ENCODE results near the gene MMP20.

The MMP20 gene

DNA sequence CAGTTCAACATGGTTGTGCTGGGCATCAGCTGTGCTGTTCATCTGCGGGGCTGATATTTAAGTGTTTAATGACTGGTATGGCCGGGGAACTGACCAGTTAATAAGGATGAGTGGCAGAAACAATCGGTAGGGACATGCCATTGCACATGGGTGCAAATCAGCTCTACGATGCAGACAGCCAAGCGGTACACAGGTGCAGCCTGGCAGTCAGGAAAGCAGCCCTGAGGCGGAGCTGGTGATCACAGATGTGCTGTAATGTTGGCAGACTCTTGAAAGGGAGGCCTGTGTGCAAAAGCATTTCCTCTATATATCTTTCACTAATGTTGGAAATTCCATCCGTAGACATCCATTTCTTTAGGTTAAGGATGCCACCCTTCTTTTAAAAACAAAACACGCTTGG is 1.1 kb downstream of the MMP20 start:
- H3K4me3 ChIP-seq (ENCODE audit: low read depth, low read length) = no peak overlapping the region
- no peak for DNase-seq (ENCODE audit: low read depth)
- TF ChIP-seq, protein P1, sequence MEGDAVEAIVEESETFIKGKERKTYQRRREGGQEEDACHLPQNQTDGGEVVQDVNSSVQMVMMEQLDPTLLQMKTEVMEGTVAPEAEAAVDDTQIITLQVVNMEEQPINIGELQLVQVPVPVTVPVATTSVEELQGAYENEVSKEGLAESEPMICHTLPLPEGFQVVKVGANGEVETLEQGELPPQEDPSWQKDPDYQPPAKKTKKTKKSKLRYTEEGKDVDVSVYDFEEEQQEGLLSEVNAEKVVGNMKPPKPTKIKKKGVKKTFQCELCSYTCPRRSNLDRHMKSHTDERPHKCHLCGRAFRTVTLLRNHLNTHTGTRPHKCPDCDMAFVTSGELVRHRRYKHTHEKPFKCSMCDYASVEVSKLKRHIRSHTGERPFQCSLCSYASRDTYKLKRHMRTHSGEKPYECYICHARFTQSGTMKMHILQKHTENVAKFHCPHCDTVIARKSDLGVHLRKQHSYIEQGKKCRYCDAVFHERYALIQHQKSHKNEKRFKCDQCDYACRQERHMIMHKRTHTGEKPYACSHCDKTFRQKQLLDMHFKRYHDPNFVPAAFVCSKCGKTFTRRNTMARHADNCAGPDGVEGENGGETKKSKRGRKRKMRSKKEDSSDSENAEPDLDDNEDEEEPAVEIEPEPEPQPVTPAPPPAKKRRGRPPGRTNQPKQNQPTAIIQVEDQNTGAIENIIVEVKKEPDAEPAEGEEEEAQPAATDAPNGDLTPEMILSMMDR (IDR thresholded peaks at IDR 0.05; ENCODE audit: control insufficient read depth, extremely low read depth, insufficient read depth) = no peak

DNA sequence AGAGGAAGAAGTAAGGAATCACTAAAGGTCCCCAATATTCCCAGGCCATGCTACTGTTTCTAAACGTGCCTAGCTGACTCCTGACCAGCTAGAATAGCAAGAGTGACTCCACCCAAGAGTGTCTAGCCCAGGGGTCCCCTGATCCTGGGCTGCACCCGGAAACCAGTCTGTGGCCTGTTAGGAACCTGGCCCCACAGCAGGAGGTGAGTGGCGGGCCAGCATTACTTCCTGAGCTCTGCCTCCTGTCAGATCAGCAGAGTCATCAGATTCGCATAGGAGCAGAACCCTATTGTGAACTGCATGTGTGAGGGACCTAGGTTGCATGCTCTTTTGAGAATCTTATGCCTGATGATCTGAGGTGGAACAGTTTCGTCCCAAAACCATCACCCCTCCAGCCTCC is 2.0 kb downstream of the MMP20 start:
- no peak for DNase-seq (ENCODE audit: low read depth)
- TF ChIP-seq, protein P1 (IDR thresholded peaks at IDR 0.05; ENCODE audit: control insufficient read depth, extremely low read depth, insufficient read depth) = no peak
- no peak overlapping the region for H3K4me3 ChIP-seq (ENCODE audit: low read depth, low read length)

DNA sequence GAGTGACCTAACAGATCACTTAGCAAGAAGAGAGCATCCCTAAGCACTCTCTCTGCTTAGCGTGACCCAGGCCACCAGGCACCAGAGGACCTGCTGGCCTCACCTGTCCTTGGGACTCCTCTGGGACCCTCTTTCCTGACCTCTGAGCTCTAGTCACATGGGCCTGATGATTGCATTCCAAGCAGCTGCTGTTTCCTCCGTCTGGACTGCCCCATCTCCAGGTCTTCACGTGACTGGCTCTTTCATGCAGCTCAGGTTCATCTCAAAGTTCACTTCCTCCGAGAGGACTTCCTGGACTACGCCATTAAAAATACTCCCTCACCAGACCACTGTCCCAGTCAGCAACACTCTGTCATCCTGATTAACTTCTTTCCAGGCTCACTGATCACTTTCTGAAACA is 2.9 kb downstream of the MMP20 start:
- no peak for DNase-seq (ENCODE audit: low read depth)
- TF ChIP-seq, protein P1 (IDR thresholded peaks at IDR 0.05; ENCODE audit: control insufficient read depth, extremely low read depth, insufficient read depth) = no peak
- no peak overlapping the region for H3K4me3 ChIP-seq (ENCODE audit: low read depth, low read length)

DNA sequence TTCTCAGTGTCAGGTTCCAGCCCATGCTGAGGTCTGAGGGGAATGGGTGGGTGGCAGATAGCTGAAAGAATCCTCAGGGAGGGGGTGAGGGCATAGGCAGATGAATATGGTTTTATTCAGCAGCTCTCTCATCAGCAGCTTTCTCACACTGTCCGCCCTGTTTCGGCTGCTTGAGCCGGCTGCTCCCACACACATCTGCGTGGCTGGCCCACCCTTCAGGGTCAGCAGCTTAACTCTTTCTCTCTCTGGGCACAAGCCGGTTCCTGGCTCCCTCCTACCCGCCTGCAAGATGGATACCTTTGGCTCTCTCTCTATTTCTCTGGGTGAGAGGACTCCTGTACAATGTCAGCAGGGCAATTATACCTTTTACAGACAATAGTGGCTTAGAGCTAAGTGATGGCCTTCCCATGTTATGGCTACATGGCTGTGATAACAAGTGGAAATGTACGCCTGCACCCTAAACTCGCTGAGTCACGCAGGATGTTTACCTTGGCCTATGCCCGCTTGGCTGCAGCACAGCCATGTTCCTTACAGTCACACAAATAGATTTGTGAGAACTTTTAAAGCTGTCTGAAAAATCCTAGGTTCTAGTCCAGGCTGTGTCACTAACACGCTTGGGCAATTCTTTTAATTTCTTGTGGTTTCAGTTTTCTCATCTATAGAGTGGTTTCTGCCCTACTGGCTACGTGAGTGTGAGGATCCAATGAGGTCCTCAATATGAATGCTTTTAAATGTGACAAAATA is 4.1 kb downstream of the MMP20 start:
- TF ChIP-seq, protein P1 (IDR thresholded peaks at IDR 0.05; ENCODE audit: control insufficient read depth, extremely low read depth, insufficient read depth) = no peak
- no peak for DNase-seq (ENCODE audit: low read depth)

DNA sequence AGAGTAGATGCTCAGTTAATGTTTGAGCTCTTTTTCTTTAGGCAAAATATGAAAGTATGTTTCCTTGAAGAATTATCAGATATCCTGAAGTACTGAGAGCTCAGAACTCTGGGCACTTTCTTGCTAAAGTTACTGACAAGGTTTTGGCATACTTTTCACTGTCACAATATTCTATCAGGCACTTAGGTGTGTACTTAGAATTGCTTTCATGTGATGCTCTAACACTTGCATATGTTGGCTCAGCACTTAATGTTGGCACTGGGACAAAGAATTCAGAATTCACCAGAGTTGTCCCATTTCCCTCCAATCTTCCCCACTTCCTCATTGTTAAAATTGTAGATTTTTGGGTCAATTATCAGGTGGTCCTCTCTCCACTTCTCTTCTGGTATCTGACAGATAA is 5.0 kb downstream of the MMP20 start:
- TF ChIP-seq, protein P1 (IDR thresholded peaks at IDR 0.05; ENCODE audit: control insufficient read depth, extremely low read depth, insufficient read depth) = no peak
- H3K4me3 ChIP-seq (ENCODE audit: low read depth, low read length) = no peak overlapping the region
- no peak for DNase-seq (ENCODE audit: low read depth)

More for the DNA sequence above, 4.1 kb downstream of the MMP20 start:
- no peak overlapping the region for H3K4me3 ChIP-seq (ENCODE audit: low read depth, low read length)

DNA sequence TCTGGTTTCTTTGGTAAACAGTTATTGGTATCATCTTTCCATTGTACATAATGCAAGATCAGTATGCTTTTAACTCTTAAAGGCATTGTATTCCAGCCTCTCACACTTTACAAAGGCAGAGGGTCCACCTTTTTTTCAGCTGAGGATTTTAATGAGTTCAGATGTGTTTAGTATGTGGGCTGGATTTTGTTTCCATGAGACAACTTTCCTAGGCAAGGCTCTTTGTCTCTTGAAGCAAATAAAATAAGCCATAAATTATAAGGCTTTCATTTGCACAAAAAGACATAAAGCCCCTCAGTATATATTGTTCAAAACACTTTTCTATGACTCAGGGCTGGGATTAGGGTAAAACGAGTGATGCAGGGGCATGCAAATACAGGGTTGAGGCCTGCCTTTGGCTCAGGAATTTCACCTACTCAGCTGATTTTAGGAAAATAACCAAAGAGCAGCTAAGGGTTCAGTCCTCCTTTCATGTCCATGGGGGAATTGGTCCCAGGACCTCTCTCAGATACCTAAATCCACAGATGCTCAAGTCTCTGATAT is 7.6 kb downstream of the MMP20 start:
- TF ChIP-seq, protein P1 (IDR thresholded peaks at IDR 0.05; ENCODE audit: control insufficient read depth, extremely low read depth, insufficient read depth) = no peak
- no peak for DNase-seq (ENCODE audit: low read depth)
- H3K4me3 ChIP-seq (ENCODE audit: low read depth, low read length) = no peak overlapping the region
